Putamen (tissue), 1 donor: ENCODE measurements around the gene FCHO1.

Experiments
- DNase-seq: peaks from one replicate; pipeline ENCODE4 v3.0.0-alpha.2; 2016; ENCODE audit warnings: low spot score

Gene FCHO1

GRCh38 chr19:17733127-17733526 is 18.1 kb upstream of the FCHO1 start:
- no peak for DNase-seq

GRCh38 chr19:17734146-17734545 is 17.1 kb upstream of the FCHO1 start:
- no peak for DNase-seq

GRCh38 chr19:17735410-17735809 is 15.9 kb upstream of the FCHO1 start:
- no peak for DNase-seq

GRCh38 chr19:17737690-17738153 is 13.6 kb upstream of the FCHO1 start:
- no peak for DNase-seq

GRCh38 chr19:17739121-17739875 is 12.0 kb upstream of the FCHO1 start:
- DNase-seq: peak; percentile 53

GRCh38 chr19:17741456-17741855 is 9.8 kb upstream of the FCHO1 start:
- DNase-seq: no peak

GRCh38 chr19:17743874-17744580 is 7.2 kb upstream of the FCHO1 start:
- DNase-seq: no peak

- DNase-seq: peak; percentile 97
Observed at GRCh38 chr19:17747205-17748098, 3.8 kb upstream of the FCHO1 start.

GRCh38 chr19:17748884-17749638 is 2.2 kb upstream of the FCHO1 start:
- no peak for DNase-seq

GRCh38 chr19:17749912-17750317 is 1.4 kb upstream of the FCHO1 start:
- no peak for DNase-seq

- DNase-seq: no peak
Observed at GRCh38 chr19:17751912-17752273, 616 bp downstream of the FCHO1 start.

- no peak for DNase-seq
Observed at GRCh38 chr19:17752865-17753639, 1.8 kb downstream of the FCHO1 start.

GRCh38 chr19:17753976-17754375 is 2.7 kb downstream of the FCHO1 start:
- DNase-seq: peak; percentile 89

GRCh38 chr19:17754634-17755442 is 3.6 kb downstream of the FCHO1 start:
- no peak for DNase-seq

GRCh38 chr19:17755443-17755890 is 4.2 kb downstream of the FCHO1 start:
- DNase-seq: no peak

- peak; percentile 95 for DNase-seq
Observed at GRCh38 chr19:17755977-17756670, 4.8 kb downstream of the FCHO1 start.

- peak; percentile 93 for DNase-seq
Observed at GRCh38 chr19:17757125-17757524, 5.8 kb downstream of the FCHO1 start.

- DNase-seq: no peak
Observed at GRCh38 chr19:17758515-17758914, 7.2 kb downstream of the FCHO1 start.

- DNase-seq: no peak
Observed at GRCh38 chr19:17761148-17761547, 9.9 kb downstream of the FCHO1 start.
